Amygdala (tissue), 56 donors: ENCODE measurements around the gene DMWD.

ENCODE experiments used
- DNase-seq, 56 donors: peaks; one replicate each; lab custom pipeline; 2025; lab: John Stamatoyannopoulos, UW

DMWD gene

GRCh38 chr19:45790942-45791341 is 1.7 kb downstream of the DMWD start:
- no peak for DNase-seq

GRCh38 chr19:45789035-45789786 is 3.4 kb downstream of the DMWD start:
- DNase-seq, result no peak

GRCh38 chr19:45786533-45786894 is 6.1 kb downstream of the DMWD start:
- no peak for DNase-seq

GRCh38 chr19:45785781-45786532 is 6.7 kb downstream of the DMWD start:
- no peak for DNase-seq

GRCh38 chr19:45785097-45785496 is 7.5 kb downstream of the DMWD start:
- DNase-seq, result no peak

- DNase-seq, result no peak
Measured at GRCh38 chr19:45784096-45784495, 8.5 kb downstream of the DMWD start.

- peak in 1 of 56 donors; percentile 9 for DNase-seq
Measured at GRCh38 chr19:45782820-45783785, 9.5 kb downstream of the DMWD start.

GRCh38 chr19:45782162-45782691 is 10.4 kb downstream of the DMWD start, which contains the start of gene DMPK:
TSS of gene DMPK (minus strand) at chr19:45782490. CDS start at chr19:45782352, 138 bp downstream.
- DNase-seq, result peak in 12 of 56 donors; percentile 10 to 42 (median 26)

GRCh38 chr19:45781214-45782161 is 11.2 kb downstream of the DMWD start:
- peak in 2 of 56 donors; percentile 6 to 10 for DNase-seq

- DNase-seq, result no peak
Measured at GRCh38 chr19:45780448-45781213, 12.0 kb downstream of the DMWD start.

- DNase-seq, result no peak
Measured at GRCh38 chr19:45780146-45780447, 12.5 kb downstream of the DMWD start.

GRCh38 chr19:45779231-45780145 is 13.2 kb downstream of the DMWD start:
- peak in 1 of 56 donors; percentile 49 for DNase-seq

GRCh38 chr19:45778010-45778661 is 14.5 kb downstream of the DMWD start:
- DNase-seq, result no peak

- no peak for DNase-seq
Measured at GRCh38 chr19:45777395-45777961, 15.2 kb downstream of the DMWD start.

- no peak for DNase-seq
Measured at GRCh38 chr19:45774765-45775164, 17.9 kb downstream of the DMWD start.

- no peak for DNase-seq
Measured at GRCh38 chr19:45773384-45773783, 19.3 kb downstream of the DMWD start.

- no peak for DNase-seq
Measured at GRCh38 chr19:45772912-45773311, 19.7 kb downstream of the DMWD start.
